NOMO-1 (cell line): ENCODE measurements around the gene SDK2.

ENCODE experiments used
- DNase-seq, 2 experiments: peaks; one replicate each; lab custom pipeline; 2025; ENCODE audit not compliant: unreplicated experiment in 2 of 2; lab: John Stamatoyannopoulos, UW

Gene SDK2

GRCh38 chr17:73541111-73541510 lies 103.1 kb downstream of the SDK2 start:
- DNase-seq: no peak

- no peak for DNase-seq
Measured at GRCh38 chr17:73539166-73539565, 105.1 kb downstream of the SDK2 start.

- no peak for DNase-seq
Measured at GRCh38 chr17:73538445-73538844, 105.8 kb downstream of the SDK2 start.

- DNase-seq: no peak
Measured at GRCh38 chr17:73536700-73537605, 107.3 kb downstream of the SDK2 start.

- no peak for DNase-seq
Measured at GRCh38 chr17:73535746-73536145, 108.5 kb downstream of the SDK2 start.

GRCh38 chr17:73534209-73534909 lies 109.9 kb downstream of the SDK2 start:
- no peak for DNase-seq

- no peak for DNase-seq
Measured at GRCh38 chr17:73533781-73534180, 110.5 kb downstream of the SDK2 start.

- no peak for DNase-seq
Measured at GRCh38 chr17:73533127-73533526, 111.1 kb downstream of the SDK2 start.

GRCh38 chr17:73532421-73532901 lies 111.8 kb downstream of the SDK2 start:
- no peak for DNase-seq

- DNase-seq: no peak
Measured at GRCh38 chr17:73531158-73531557, 113.1 kb downstream of the SDK2 start.

GRCh38 chr17:73528679-73529078 lies 115.6 kb downstream of the SDK2 start:
- DNase-seq: no peak

- DNase-seq: no peak
Measured at GRCh38 chr17:73526952-73527351, 117.3 kb downstream of the SDK2 start.

- DNase-seq: no peak
Measured at GRCh38 chr17:73524941-73525679, 119.1 kb downstream of the SDK2 start.

GRCh38 chr17:73522696-73523095 lies 121.5 kb downstream of the SDK2 start:
- no peak for DNase-seq

GRCh38 chr17:73522107-73522506 lies 122.1 kb downstream of the SDK2 start:
- no peak for DNase-seq

- DNase-seq: no peak
Measured at GRCh38 chr17:73521376-73521775, 122.9 kb downstream of the SDK2 start.

- DNase-seq: no peak
Measured at GRCh38 chr17:73520369-73520761, 123.9 kb downstream of the SDK2 start.

GRCh38 chr17:73519714-73520368 lies 124.4 kb downstream of the SDK2 start:
- no peak for DNase-seq

- no peak for DNase-seq
Measured at GRCh38 chr17:73519011-73519410, 125.2 kb downstream of the SDK2 start.

GRCh38 chr17:73516431-73516830 lies 127.8 kb downstream of the SDK2 start:
- DNase-seq: no peak
